ENCODE data around the gene SIKE1. TPM values are rescaled to one million over a fixed set of nuclear protein-coding genes. Genes with fewer than 3 reads are reported as not detected.

Gene SIKE1
- total RNA-seq, 4 donors from 2014 or later = 47.5 to 57.4 (median 55.4) TPM

GRCh38 chr1:114720492-114720891 is 60.0 kb downstream of the SIKE1 start:
- no peak overlapping the region for H3K4me3 ChIP-seq (ENCODE audit: low read depth, poor library complexity, severe bottlenecking)
- 93% methylated on average over 4 of the region's 4 CpGs for WGBS, 2 donors
- TF ChIP-seq POLR2A (IDR thresholded peaks at IDR 0.05) (no peak), CTCF (IDR thresholded peaks at IDR 0.05) (no peak)
- DNase-seq (ENCODE audit: low spot score in 2 of 2) = no peak
- intact Hi-C loops (cut with DNase I; ENCODE audit: low total_unique reads) = no loop called here

Other genes starting within 250 kb of the SIKE1 start
- 10 to 100 TPM; 30.0 to 38.6 (median 36.0) TPM for gene BCAS2, start 199.1 kb downstream of the SIKE1 start, total RNA-seq
- 10 to 100 TPM; 43.0 to 61.2 (median 52.5) TPM for gene DENND2C, start 110.6 kb downstream of the SIKE1 start, total RNA-seq
- not detected for gene AMPD1, start 85.1 kb downstream of the SIKE1 start, total RNA-seq
- 10 to 100 TPM; 19.6 to 40.0 (median 33.2) TPM for gene NRAS, start 63.9 kb downstream of the SIKE1 start, total RNA-seq
- 1,000 to 10,000 TPM in 1 of 4 donors, 100 to 1,000 TPM in 3; 342 to 1,039 (median 551) TPM for gene CSDE1, start 22.7 kb downstream of the SIKE1 start, total RNA-seq
- under 1 TPM in 1 of 4 donors, not detected in 3; 0.29 TPM for gene SYCP1, start 74.2 kb upstream of the SIKE1 start, total RNA-seq
- gene TSHB, start 249.1 kb upstream of the SIKE1 start, total RNA-seq = not detected